ENCODE measurements around the gene GMDS. TPM values are rescaled to one million over a fixed set of nuclear protein-coding genes. Genes with fewer than 3 reads are reported as not detected.

The GMDS gene
- polyA plus RNA-seq, 1 of the 3 experiments (the other 2 are of a cell fraction): 12.3 TPM

GRCh38 chr6:2213086-2213485 is 32.3 kb downstream of the GMDS start:
- Histone ChIP-seq H3K36me3 (replicated peaks in 1 of 2; ENCODE audit: control insufficient read depth in 1 of 2, insufficient read depth in 2 of 2, low read length in 1 of 2) (peaks cover 0 to 4% of the 10 kb centered on the region in 2 experiments), H3K9me3 (no peaks in the 10 kb centered on the region), H4K20me1 (ENCODE audit: insufficient read depth) (no peaks in the 10 kb centered on the region), H3F3A (replicated peaks; ENCODE audit: insufficient read depth) (no peaks in the 10 kb centered on the region), H2AFZ (ENCODE audit: low read depth) (no peak overlapping the region), H3K27me3 (ENCODE audit: insufficient read depth) (no peaks in the 10 kb centered on the region), H3K79me2 (ENCODE audit: insufficient read depth) (no peaks in the 10 kb centered on the region), H3K4me3 (ENCODE audit: low read depth in 2 of 2, low read length in 1 of 2) (no peak overlapping the region), H3K4me2 (no peak overlapping the region), H3K27ac (ENCODE audit: low read depth in 2 of 2, low read length in 1 of 2) (no peak overlapping the region), H3K4me1 (ENCODE audit: control insufficient read depth in 1 of 2, insufficient read depth in 2 of 2, low read depth in 1 of 2, low read length in 1 of 2) (no peaks in the 10 kb centered on the region), H3K9me2 (no peaks in the 10 kb centered on the region), H3K9ac (no peak overlapping the region)
- WGBS (ENCODE audit: low lambda C conversion rate): 76% methylated on average over 2 of the region's 2 CpGs
- no peak for DNase-seq
- POLR2A ChIA-PET: no interaction called here
- TF ChIP-seq GABPA (IDR thresholded peaks at IDR 0.05; ENCODE audit: low read depth) (no peak), TEAD4 (IDR thresholded peaks at IDR 0.05; ENCODE audit: borderline replicate concordance, insufficient read depth) (no peak), FOXM1 (IDR thresholded peaks at IDR 0.05; ENCODE audit: low read depth) (no peak), ELF1 (IDR thresholded peaks at IDR 0.05) (no peak), ZBTB33 (IDR thresholded peaks at IDR 0.05; ENCODE audit: borderline replicate concordance, low read depth) (no peak), RXRA (IDR thresholded peaks at IDR 0.05; ENCODE audit: borderline replicate concordance, low read depth) (no peak), CTCF (IDR thresholded peaks at IDR 0.05) (no peak), FOSL2 (IDR thresholded peaks at IDR 0.05; ENCODE audit: borderline replicate concordance, low read depth) (no peak), JUND (IDR thresholded peaks at IDR 0.05) (no peak), IRF3 (IDR thresholded peaks at IDR 0.05; ENCODE audit: low read depth, low read length) (no peak), USF1 (IDR thresholded peaks at IDR 0.05; ENCODE audit: borderline replicate concordance, low read depth) (no peak), MEF2A (IDR thresholded peaks at IDR 0.05; ENCODE audit: borderline replicate concordance, low read depth) (no peak), FOXJ3 (CRISPR knock-in tag; IDR thresholded peaks at IDR 0.05) (no peak)
- CTCF ChIA-PET: interaction anchor here (0.8 to 1.5 kb wide), 2 partner anchors 141 to 616 kb away, joined by 3 read pairs; no protein-coding TSS in a partner anchor

Data from SK-N-SH (cell line).